AG09309 (cell line): ENCODE measurements around the gene NAV3.
A peak's percentile ranks its signal among the peaks of the same experiment; 100 is the strongest.

Experiments used
- DNase-seq: peaks from one replicate; pipeline ENCODE4 v3.0.0-alpha.2; 2010; ENCODE audit warnings: low read depth
- H3K4me3 ChIP-seq: 2 replicates; pipeline ENCODE4 v1.5.1; 2011; ENCODE audit warnings: mild to moderate bottlenecking, low read depth, low read length, moderate library complexity; ENCODE audit not compliant: control insufficient read depth
- CTCF ChIP-seq: IDR thresholded peaks from 2 replicates; pipeline ENCODE4 v1.5.1; 2011; ENCODE audit warnings: mild to moderate bottlenecking, low read depth, low read length, inconsistent platforms; ENCODE audit not compliant: insufficient read depth, control insufficient read depth; ENCODE audit errors: missing control alignments

NAV3 gene

GRCh38 chr12:77788231-77789168 lies 42.2 kb upstream of the NAV3 start:
- H3K4me3 ChIP-seq: no peak overlapping the region
- no peak for DNase-seq
- no peak for TF ChIP-seq CTCF

GRCh38 chr12:77795699-77796098 lies 35.0 kb upstream of the NAV3 start:
- H3K4me3 ChIP-seq: no peak overlapping the region
- no peak for DNase-seq
- TF ChIP-seq CTCF: no peak

GRCh38 chr12:77796775-77797174 lies 33.9 kb upstream of the NAV3 start:
- no peak for TF ChIP-seq CTCF
- H3K4me3 ChIP-seq: no peak overlapping the region
- peak; percentile 8 for DNase-seq

GRCh38 chr12:77800501-77800900 lies 30.2 kb upstream of the NAV3 start:
- no peak overlapping the region for H3K4me3 ChIP-seq
- no peak for TF ChIP-seq CTCF
- no peak for DNase-seq

GRCh38 chr12:77808534-77808933 lies 22.2 kb upstream of the NAV3 start:
- H3K4me3 ChIP-seq: no peak overlapping the region
- no peak for TF ChIP-seq CTCF
- no peak for DNase-seq

- no peak overlapping the region for H3K4me3 ChIP-seq
- TF ChIP-seq CTCF: no peak
- DNase-seq: no peak
Measured at GRCh38 chr12:77813558-77813957, 17.1 kb upstream of the NAV3 start.
